Posterior cingulate gyrus (tissue), 11 donors: ENCODE measurements around the gene KRTAP21-2.
"Not testable (repeated sequence)": the region's sequence is repeated elsewhere in the genome, so short reads cannot be mapped to it uniquely, and the experiment has no call there.

Experiments used
- DNase-seq, 10 donors: peaks; one replicate each; pipeline versions ENCODE4 v3.0.0 to v3.0.0-alpha.2; 2020 to 2021; ENCODE audit warnings: mixed read lengths in 3 of 10
- intact Hi-C: fragments of 100-400 bp; cut with DNase I; formaldehyde crosslinking; loops from one replicate; pipeline ENCODE4 v1.15.1; 2023

Gene KRTAP21-2

DNA sequence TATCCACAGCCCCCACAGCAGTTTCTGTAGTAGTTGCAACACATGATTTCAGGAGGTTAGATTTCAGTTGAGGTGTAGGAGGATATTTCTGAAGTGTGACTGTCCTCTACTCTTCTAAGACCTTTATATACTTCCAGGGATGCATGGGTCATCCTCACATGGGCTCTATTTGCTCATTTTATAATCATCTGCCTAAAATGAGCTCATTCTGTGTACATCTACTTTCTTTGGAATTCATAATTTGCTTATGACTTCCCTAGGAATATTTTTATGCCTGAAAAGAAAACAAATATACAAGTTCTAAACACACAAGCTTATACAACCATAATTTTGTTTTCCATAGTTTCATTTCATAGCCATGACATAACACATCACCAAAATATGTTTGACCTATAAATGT lies at the start of gene KRTAP21-2:
Gene KRTAP21-2, minus strand, starts transcription at position 101 of the 400 bp plus-strand sequence. Its CDS starts 57 bp downstream, at position 44.
- DNase-seq, result no peak
- intact Hi-C loops, result no loop called here

- DNase-seq, result no peak
- intact Hi-C loops, result no loop called here
These were observed 46.7 kb upstream of the KRTAP21-2 start for GRCh38 chr21:30793581-30794314.

DNA sequence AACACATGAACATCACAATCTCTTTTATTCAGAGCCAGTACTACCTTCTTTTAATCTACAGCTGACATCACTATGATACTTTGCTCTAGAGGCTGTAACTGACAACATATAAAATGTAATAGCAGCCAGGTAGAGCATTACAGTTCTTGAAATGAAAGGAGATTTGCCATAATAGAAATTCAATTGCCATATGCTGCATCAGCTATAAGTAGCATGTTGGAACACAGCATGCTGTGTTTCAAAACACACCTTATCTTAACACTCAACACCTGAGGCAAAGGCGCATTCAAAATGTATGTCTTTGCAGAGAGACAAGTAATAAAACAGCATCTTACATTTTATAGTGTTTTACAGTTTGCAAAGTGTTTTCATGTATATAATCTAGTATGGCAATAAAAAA lies 32.2 kb upstream of the KRTAP21-2 start:
- intact Hi-C loops, result no loop called here

DNA sequence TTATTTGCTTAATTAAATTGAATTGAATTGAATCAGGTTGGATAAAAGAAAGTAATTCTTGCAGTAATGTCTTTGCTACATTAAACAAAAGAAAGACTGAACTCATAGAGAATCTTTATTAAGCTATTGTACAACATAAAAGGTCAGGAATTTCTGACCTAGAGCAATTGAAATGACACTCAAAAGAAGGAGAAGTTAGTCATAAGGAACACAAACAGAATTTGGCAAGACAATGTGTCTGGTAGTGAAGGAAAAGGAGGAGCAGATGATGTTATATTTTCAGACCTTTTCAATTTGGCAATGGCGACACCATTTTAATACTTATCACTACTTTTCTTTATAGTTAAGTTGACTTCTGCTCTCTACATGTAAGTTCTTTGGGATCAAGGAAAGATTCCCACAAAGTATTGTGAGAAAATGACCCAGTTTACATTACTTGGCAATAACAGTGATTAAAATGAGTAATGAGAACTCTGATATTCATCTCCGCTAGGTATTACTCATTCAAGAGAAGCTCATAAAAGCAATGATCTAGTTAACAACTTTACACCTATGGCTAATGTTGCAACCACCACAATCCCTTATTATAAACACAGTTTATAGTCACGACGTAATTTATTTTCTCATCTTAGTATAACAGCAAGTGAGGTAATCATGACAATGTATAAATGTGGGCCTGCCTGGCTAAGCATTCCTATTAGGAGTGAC lies 22.8 kb upstream of the KRTAP21-2 start:
- intact Hi-C loops, result no loop called here
- no peak for DNase-seq

More for the DNA sequence above, 32.2 kb upstream of the KRTAP21-2 start:
- no peak for DNase-seq

DNA sequence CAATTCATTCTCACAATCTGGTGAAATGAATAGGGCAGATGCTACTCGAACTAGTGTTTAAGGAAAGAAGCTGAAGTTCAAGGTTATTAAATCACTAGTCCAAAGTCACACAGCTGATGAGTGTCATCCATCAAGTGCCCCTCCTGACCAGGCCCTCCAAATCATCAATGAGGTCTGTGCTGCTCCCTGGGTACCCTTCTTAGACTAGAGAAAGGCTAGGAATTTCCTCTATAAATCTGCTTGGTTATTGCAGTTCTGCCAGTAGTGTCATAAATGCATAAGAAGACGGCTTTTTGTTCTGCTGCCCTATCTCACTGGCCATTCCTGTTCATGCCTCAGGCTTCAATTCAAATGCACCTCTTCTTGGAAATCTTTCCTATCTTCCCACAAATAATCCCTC lies 13.7 kb upstream of the KRTAP21-2 start:
- intact Hi-C loops, result no loop called here
- no peak for DNase-seq

DNA sequence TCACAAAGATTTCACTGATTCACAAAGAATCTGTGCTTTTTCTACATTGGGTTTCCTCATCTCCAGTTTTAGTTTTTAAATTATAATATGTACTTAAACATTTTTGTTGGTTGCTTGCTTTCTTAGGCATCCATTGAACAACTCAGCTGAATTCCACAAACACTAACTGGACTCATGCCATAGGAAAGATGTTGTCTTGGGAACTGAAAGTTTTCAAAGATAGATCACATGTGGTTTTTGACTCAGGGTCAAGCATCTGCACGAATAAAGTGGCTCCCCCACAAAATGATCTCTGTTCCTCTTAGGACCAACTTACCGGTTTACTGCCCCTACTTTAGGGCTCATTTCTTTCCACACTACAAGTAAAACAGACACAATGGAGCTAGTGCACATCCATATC lies 11.2 kb upstream of the KRTAP21-2 start:
- DNase-seq, result no peak
- intact Hi-C loops, result no loop called here

GRCh38 chr21:30755328-30755727 lies 8.3 kb upstream of the KRTAP21-2 start, which contains the start of gene KRTAP21-1:
Gene KRTAP21-1 (minus strand): TSS chr21:30755428. CDS start chr21:30755378, 50 bp downstream.
- DNase-seq, intact Hi-C loops: not testable (repeated sequence)

GRCh38 chr21:30740462-30740861 lies 6.6 kb downstream of the KRTAP21-2 start:
- DNase-seq, result no peak
- intact Hi-C loops, result no loop called here

DNA sequence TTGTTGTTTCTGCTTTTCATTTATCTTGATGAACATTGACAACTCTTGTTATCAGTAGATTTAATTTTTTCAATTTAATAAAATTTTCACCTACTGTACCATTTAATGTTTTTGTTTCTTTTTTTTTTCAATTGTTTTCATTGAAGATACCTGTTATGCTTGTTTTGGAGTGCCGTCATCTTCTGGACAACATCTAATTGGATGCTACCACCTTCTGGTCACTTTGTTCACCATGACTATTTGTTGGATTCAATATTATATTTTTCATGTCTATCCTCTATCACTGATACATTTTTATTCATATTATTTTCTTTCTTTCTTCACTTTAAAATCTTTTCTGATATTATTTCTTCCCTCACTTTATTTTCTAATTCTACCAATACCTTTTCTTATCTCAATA lies 14.0 kb downstream of the KRTAP21-2 start:
- no peak for DNase-seq
- intact Hi-C loops, result no loop called here

DNA sequence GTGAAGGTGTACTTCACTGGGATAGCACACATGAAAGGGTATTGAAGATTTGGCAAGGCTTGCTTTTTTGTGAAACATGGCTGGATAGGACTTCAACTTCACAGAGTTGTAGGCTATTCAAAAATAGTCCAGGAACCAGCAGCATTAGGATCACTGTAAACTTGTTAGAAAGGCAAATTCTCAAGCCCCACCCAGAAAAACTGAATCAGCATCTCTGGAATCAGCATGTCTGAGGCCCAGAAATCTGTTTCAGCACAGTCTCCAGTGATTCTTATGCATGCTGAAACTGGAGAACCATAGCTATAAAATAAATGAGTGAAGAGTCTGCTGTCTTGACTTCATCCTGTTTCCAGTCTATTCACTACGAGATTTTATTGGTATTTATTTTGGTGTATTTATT lies 20.3 kb downstream of the KRTAP21-2 start:
- no peak for DNase-seq
- intact Hi-C loops, result no loop called here

DNA sequence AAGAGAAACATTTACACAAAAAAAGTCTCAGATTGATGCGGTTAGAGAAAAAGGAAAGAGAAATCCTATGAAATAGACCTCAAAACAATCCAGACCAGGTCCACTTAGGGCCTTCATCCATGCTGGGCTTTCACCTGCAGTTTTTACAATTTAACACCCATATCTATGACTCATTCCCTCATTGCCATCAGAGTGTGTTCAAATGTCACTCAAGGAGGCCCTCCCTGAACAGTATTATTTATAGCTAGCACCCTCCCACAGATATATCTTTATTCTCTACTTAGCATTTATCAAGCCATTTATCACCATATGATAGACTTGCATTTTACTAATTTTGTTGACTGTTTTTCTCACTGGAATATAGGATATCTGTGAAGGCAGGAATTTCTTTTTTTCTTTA lies 27.7 kb downstream of the KRTAP21-2 start:
- intact Hi-C loops, result no loop called here
- DNase-seq, result no peak

GRCh38 chr21:30718239-30718909 lies 28.7 kb downstream of the KRTAP21-2 start, which contains the start of gene KRTAP21-3:
Gene KRTAP21-3 (minus strand): TSS chr21:30718777. CDS start chr21:30718759, 18 bp downstream.
- intact Hi-C loops, result no loop called here

DNA sequence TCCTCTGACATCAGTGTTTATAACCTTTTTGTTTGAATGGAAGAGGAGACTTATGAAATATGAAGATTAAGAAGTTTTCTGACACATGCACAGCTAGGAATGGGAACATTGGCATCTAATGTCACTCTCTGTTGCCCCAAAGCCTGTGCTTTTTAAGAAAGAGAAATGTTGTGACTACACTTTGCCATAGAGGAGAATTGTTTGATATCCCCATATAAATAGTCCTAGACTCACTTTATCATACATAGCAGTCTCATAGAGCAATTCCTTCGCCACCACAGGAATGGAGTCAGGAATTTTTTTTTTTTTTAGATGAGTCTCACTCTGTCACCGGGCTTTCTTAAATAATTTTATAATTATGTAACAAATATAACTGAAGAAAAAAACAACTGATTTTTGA lies 30.0 kb downstream of the KRTAP21-2 start:
- intact Hi-C loops, result no loop called here
- DNase-seq, result no peak

More at GRCh38 chr21:30718239-30718909, 28.7 kb downstream of the KRTAP21-2 start, which contains the start of gene KRTAP21-3:
- no peak for DNase-seq

- intact Hi-C loops, result no loop called here
- DNase-seq, result no peak
These were observed 32.1 kb downstream of the KRTAP21-2 start for GRCh38 chr21:30714946-30715345.

GRCh38 chr21:30714456-30714855 lies 32.6 kb downstream of the KRTAP21-2 start:
- intact Hi-C loops, result no loop called here
- DNase-seq, result no peak

GRCh38 chr21:30713766-30714165 lies 33.3 kb downstream of the KRTAP21-2 start:
- intact Hi-C loops, result no loop called here
- no peak for DNase-seq

GRCh38 chr21:30710499-30710898 lies 36.6 kb downstream of the KRTAP21-2 start:
- intact Hi-C loops, result no loop called here
- DNase-seq, result no peak

- intact Hi-C loops, result no loop called here
- no peak for DNase-seq
These were observed 39.6 kb downstream of the KRTAP21-2 start for GRCh38 chr21:30707409-30707808.
